ENCODE measurements around the gene CTU1. TPM values are rescaled to one million over a fixed set of nuclear protein-coding genes. Genes with fewer than 3 reads are reported as not detected.

Gene CTU1
- total RNA-seq, 2 experiments from 2014 or later = 8.3 to 13.3 TPM

- Histone ChIP-seq H3K36me3 (ENCODE audit: insufficient read depth, low read length) (no peaks in the 10 kb centered on the region), H3K4me3 (ENCODE audit: low read depth, low read length, poor library complexity, severe bottlenecking) (no peak overlapping the region), H3K4me1 (ENCODE audit: insufficient read depth, low read length, poor library complexity, severe bottlenecking) (no peaks in the 10 kb centered on the region), H3K9me2 (ENCODE audit: insufficient read depth, low read length) (no peaks in the 10 kb centered on the region), H4K20me1 (ENCODE audit: insufficient read depth, low read length) (no peaks in the 10 kb centered on the region), H2AFZ (ENCODE audit: low read length) (no peak overlapping the region), H3K9me3 (ENCODE audit: low read length) (no peaks in the 10 kb centered on the region), H3K27ac (ENCODE audit: low read depth, low read length, poor library complexity, severe bottlenecking) (no peak overlapping the region), H3K4me2 (ENCODE audit: low read length) (no peak overlapping the region), H3K79me2 (ENCODE audit: insufficient read depth, low read depth, low read length) (no peaks in the 10 kb centered on the region)
- intact Hi-C loops (cut with micrococcal nuclease; ENCODE audit: unreplicated experiment) = no loop called here
- BruUV-seq (replicated peaks) = no TSS peak
- no peak for TF ChIP-seq EZH2phosphoT487 (IDR thresholded peaks at IDR 0.05; ENCODE audit: borderline replicate concordance, low read depth, low read length)
- no peak for DNase-seq (ENCODE audit: low spot score)
- POLR2A ChIA-PET = no interaction called here
- CTCF ChIA-PET (ENCODE audit: unreplicated experiment) = no interaction called here
Measured at GRCh38 chr19:51138549-51138979, 30.4 kb upstream of the CTU1 start.

- Histone ChIP-seq H2AFZ (ENCODE audit: low read length) (no peak overlapping the region), H3K4me2 (ENCODE audit: low read length) (no peak overlapping the region), H4K20me1 (ENCODE audit: insufficient read depth, low read length) (no peaks in the 10 kb centered on the region), H3K4me1 (ENCODE audit: insufficient read depth, low read length, poor library complexity, severe bottlenecking) (no peaks in the 10 kb centered on the region), H3K36me3 (ENCODE audit: insufficient read depth, low read length) (no peaks in the 10 kb centered on the region), H3K9me3 (ENCODE audit: low read length) (no peaks in the 10 kb centered on the region), H3K79me2 (ENCODE audit: insufficient read depth, low read depth, low read length) (no peaks in the 10 kb centered on the region), H3K9me2 (ENCODE audit: insufficient read depth, low read length) (no peaks in the 10 kb centered on the region), H3K27ac (ENCODE audit: low read depth, low read length, poor library complexity, severe bottlenecking) (no peak overlapping the region), H3K4me3 (ENCODE audit: low read depth, low read length, poor library complexity, severe bottlenecking) (no peak overlapping the region)
- ChIA-PET POLR2A (no interaction called here), CTCF (ENCODE audit: unreplicated experiment) (no interaction called here)
- no TSS peak for BruUV-seq (replicated peaks)
- intact Hi-C loops (cut with micrococcal nuclease; ENCODE audit: unreplicated experiment) = no loop called here
- TF ChIP-seq CTCF (conservative IDR thresholded peaks at IDR 0.05; ENCODE audit: low read length) (no peak), EZH2phosphoT487 (IDR thresholded peaks at IDR 0.05; ENCODE audit: borderline replicate concordance, low read depth, low read length) (no peak)
- no peak for DNase-seq (ENCODE audit: low spot score)
Measured at GRCh38 chr19:51137792-51138425, 29.7 kb upstream of the CTU1 start.

GRCh38 chr19:51136851-51137551 lies 28.8 kb upstream of the CTU1 start:
- DNase-seq (ENCODE audit: low spot score) = no peak
- POLR2A ChIA-PET = no interaction called here
- Histone ChIP-seq H3K4me1 (ENCODE audit: insufficient read depth, low read length, poor library complexity, severe bottlenecking) (no peaks in the 10 kb centered on the region), H2AFZ (ENCODE audit: low read length) (no peak overlapping the region), H3K9me3 (ENCODE audit: low read length) (no peaks in the 10 kb centered on the region), H3K36me3 (ENCODE audit: insufficient read depth, low read length) (no peaks in the 10 kb centered on the region), H3K9me2 (ENCODE audit: insufficient read depth, low read length) (no peaks in the 10 kb centered on the region), H4K20me1 (ENCODE audit: insufficient read depth, low read length) (no peaks in the 10 kb centered on the region), H3K4me3 (ENCODE audit: low read depth, low read length, poor library complexity, severe bottlenecking) (no peak overlapping the region), H3K79me2 (ENCODE audit: insufficient read depth, low read depth, low read length) (no peaks in the 10 kb centered on the region), H3K27ac (ENCODE audit: low read depth, low read length, poor library complexity, severe bottlenecking) (no peak overlapping the region), H3K4me2 (ENCODE audit: low read length) (no peak overlapping the region)
- CTCF ChIA-PET (ENCODE audit: unreplicated experiment) = no interaction called here
- no TSS peak for BruUV-seq (replicated peaks)
- TF ChIP-seq CTCF (conservative IDR thresholded peaks at IDR 0.05; ENCODE audit: low read length) (no peak), EZH2phosphoT487 (IDR thresholded peaks at IDR 0.05; ENCODE audit: borderline replicate concordance, low read depth, low read length) (no peak)
- intact Hi-C loops (cut with micrococcal nuclease; ENCODE audit: unreplicated experiment) = no loop called here
